CD14-positive monocyte (primary cell): ENCODE results near the gene ZNF362. TPM values are rescaled to one million over a fixed set of nuclear protein-coding genes. Genes with fewer than 3 reads are reported as not detected.

ENCODE experiments used
- DNase-seq, 3 donors: peaks; one replicate each; pipeline ENCODE4 v3.0.0-alpha.2; 2011 to 2022
- H2AFZ ChIP-seq: 2 replicates; pipeline ENCODE4 v1.6.0; 2012; ENCODE audit warnings: mild to moderate bottlenecking, low read depth, low read length, inconsistent platforms; ENCODE audit not compliant: insufficient read depth, poor library complexity, severe bottlenecking
- H3K27ac ChIP-seq, 2 donors: 1 replicate in 1 of 2; 2 replicates in 1 of 2; pipeline ENCODE4 v1.5.1; 2012 to 2013; ENCODE audit warnings: low read length in 2 of 2, control low read depth in 1 of 2, inconsistent platforms in 1 of 2, low read depth in 1 of 2, mild to moderate bottlenecking in 1 of 2
- H3K27me3 ChIP-seq, 2 donors: one replicate each; pipeline versions ENCODE4 v1.6.0 to v1.6.1; 2011 to 2013; ENCODE audit warnings: low read length in 2 of 2; ENCODE audit not compliant: control insufficient read depth in 2 of 2, insufficient read depth in 2 of 2
- H3K36me3 ChIP-seq, 2 donors: replicated peaks in 1 of 2; 1 replicate in 1 of 2; 2 replicates in 1 of 2; pipeline versions ENCODE4 v1.5.1 to v1.6.1; 2012 to 2013; ENCODE audit warnings: low read length in 2 of 2, control low read depth in 1 of 2, inconsistent platforms in 1 of 2, mild to moderate bottlenecking in 1 of 2; ENCODE audit not compliant: insufficient read depth in 2 of 2, control insufficient read depth in 1 of 2
- H3K4me1 ChIP-seq, 2 donors: 1 replicate in 1 of 2; 2 replicates in 1 of 2; pipeline versions ENCODE4 v1.5.1 to v1.6.1; 2012 to 2013; ENCODE audit warnings: low read length in 2 of 2, control low read depth in 1 of 2, inconsistent platforms in 1 of 2, mild to moderate bottlenecking in 1 of 2, moderate library complexity in 1 of 2; ENCODE audit not compliant: insufficient read depth in 2 of 2, control insufficient read depth in 1 of 2
- H3K4me2 ChIP-seq: replicated peaks from 2 replicates; pipeline ENCODE3; 2012; ENCODE audit warnings: low read length, moderate library complexity, mild to moderate bottlenecking; ENCODE audit not compliant: poor library complexity, severe bottlenecking; ENCODE audit errors: extremely low read depth
- H3K4me3 ChIP-seq, 3 experiments: fragments of 200-600 bp in 1 of 3; sonication (generic) in 1 of 3; replicated peaks in 1 of 3; 1 replicate in 2 of 3; 2 replicates in 1 of 3; pipeline ENCODE4 v1.5.1; 2011 to 2013; ENCODE audit warnings: low read length in 3 of 3, mild to moderate bottlenecking in 3 of 3, control low read depth in 2 of 3, low read depth in 2 of 3, inconsistent platforms in 1 of 3, moderate library complexity in 1 of 3
- H3K79me2 ChIP-seq: 2 replicates; pipeline ENCODE4 v1.6.0; 2012; ENCODE audit warnings: mild to moderate bottlenecking, control low read depth, inconsistent platforms, low read length, moderate library complexity; ENCODE audit not compliant: insufficient read depth
- H3K9ac ChIP-seq: 2 replicates; pipeline ENCODE4 v1.6.0; 2017; ENCODE audit warnings: low read length, mild to moderate bottlenecking; ENCODE audit not compliant: insufficient read depth, poor library complexity, severe bottlenecking
- H3K9me3 ChIP-seq, 2 donors: replicated peaks in 1 of 2; 1 replicate in 1 of 2; 2 replicates in 1 of 2; pipeline versions ENCODE4 v1.5.1 to v1.6.1; 2012 to 2013; ENCODE audit warnings: low read length in 2 of 2, control low read depth in 1 of 2; ENCODE audit not compliant: control insufficient read depth in 1 of 2, insufficient read depth in 1 of 2
- H4K20me1 ChIP-seq: 2 replicates; pipeline ENCODE4 v1.6.0; 2012; ENCODE audit warnings: mild to moderate bottlenecking, low read length, control low read depth, moderate library complexity; ENCODE audit not compliant: insufficient read depth
- H3K27ac Mint-ChIP-seq, 7 donors: one replicate each; pipeline ENCODE4 v1.8.0; 2020; ENCODE audit warnings: mild to moderate bottlenecking in 7 of 7, mixed read lengths in 7 of 7, moderate library complexity in 6 of 7, inconsistent platforms in 2 of 7
- H3K27me3 Mint-ChIP-seq, 3 donors: one replicate each; pipeline ENCODE4 v1.8.0; 2021 to 2022; ENCODE audit warnings: low read depth in 3 of 3, mild to moderate bottlenecking in 3 of 3, mixed read lengths in 3 of 3, moderate library complexity in 3 of 3, inconsistent platforms in 1 of 3
- H3K36me3 Mint-ChIP-seq, 2 donors: one replicate each; pipeline ENCODE4 v1.8.0; 2020; ENCODE audit warnings: mixed read lengths in 2 of 2, inconsistent platforms in 1 of 2, mild to moderate bottlenecking in 1 of 2
- H3K4me1 Mint-ChIP-seq: one replicate; pipeline ENCODE4 v1.8.0; 2020; ENCODE audit warnings: mild to moderate bottlenecking, mixed read lengths
- H3K4me3 Mint-ChIP-seq, 2 donors: one replicate each; pipeline ENCODE4 v1.8.0; 2020; ENCODE audit warnings: mild to moderate bottlenecking in 2 of 2, mixed read lengths in 2 of 2, moderate library complexity in 1 of 2
- H3K9me3 Mint-ChIP-seq, 7 donors: one replicate each; pipeline ENCODE4 v1.8.0; 2020 to 2022; ENCODE audit warnings: mixed read lengths in 7 of 7, mild to moderate bottlenecking in 6 of 7, moderate library complexity in 6 of 7, inconsistent platforms in 2 of 7
- WGBS: methylation state at CpG from one replicate; pipeline ENCODE4 v1.1.5; 2013; ENCODE audit warnings: missing lambda C conversion rate; ENCODE audit not compliant: insufficient coverage; 5-methylcytosine and 5-hydroxymethylcytosine counted together
- intact Hi-C, 2 donors: fragments of 100-400 bp; cut with micrococcal nuclease; formaldehyde crosslinking; loops; one replicate each; pipeline versions ENCODE4 v1.15.0 to v1.15.1; 2023
- polyA plus RNA-seq, 3 donors: library from polyadenylated mRNA; depleted of rRNA in 1 of 3; unstranded in 2 of 3; stranded (reverse) in 1 of 3; fragments of 300-500 nt in 2 of 3; fragments of >200 nt in 1 of 3; fragmentation: Illumina TruSeq in 2 of 3; gene quantifications; 1 replicate in 2 of 3; 2 replicates in 1 of 3; pipeline ENCODE4 v1.2.3, GENCODE V29; 2012 to 2021
- TF ChIP-seq, protein P1 (sequence below): fragments of 200-600 bp; IDR thresholded peaks from one replicate; pipeline ENCODE4 v1.8.0; 2022; ENCODE audit warnings: antibody characterized with exemption, mild to moderate bottlenecking

Gene ZNF362
- polyA plus RNA-seq, 3 donors: 11.4 to 18.9 (median 13.5) TPM

DNA sequence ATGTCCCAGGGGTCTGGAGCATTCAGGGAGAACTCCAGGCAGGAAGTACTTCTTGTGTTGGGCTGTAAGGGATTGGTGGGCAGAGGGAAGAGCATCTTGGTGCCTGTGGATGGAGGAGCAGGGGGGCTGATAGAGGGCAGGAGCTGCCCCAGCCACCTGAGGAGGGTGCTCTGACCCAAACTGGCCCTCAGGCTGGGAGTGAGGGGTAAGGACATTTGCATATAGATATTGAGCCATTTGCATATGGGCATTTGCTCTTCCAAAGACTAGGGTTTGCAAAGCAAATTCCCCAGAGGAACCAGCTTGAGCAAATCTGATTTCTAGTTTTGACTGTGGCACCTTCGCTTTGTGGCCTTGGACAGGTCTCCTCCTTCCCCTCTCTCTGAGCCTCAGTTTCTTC, 18.2 kb downstream of the ZNF362 start:
- H3K9me3 Mint-ChIP-seq: no peaks in the 10 kb centered on the region
- Histone ChIP-seq H2AFZ (no peak overlapping the region), H3K4me1 (no peaks in the 10 kb centered on the region), H3K27me3 (no peaks in the 10 kb centered on the region), H3K9me3 (no peaks in the 10 kb centered on the region), H3K9ac (no peak overlapping the region), H3K36me3 (peaks cover 32 to 79% of the 10 kb centered on the region in 2 donors), H3K4me2 (no peak overlapping the region), H3K4me3 (no peak overlapping the region), H3K79me2 (no peaks in the 10 kb centered on the region), H4K20me1 (peaks cover 64% of the 10 kb centered on the region), H3K27ac (no peak overlapping the region)
- peaks cover 50 to 72% of the 10 kb centered on the region in 2 donors for H3K36me3 Mint-ChIP-seq
- no CpG with 5 or more reads among the region's 1 CpG for WGBS
- H3K4me1 Mint-ChIP-seq: peaks cover 4% of the 10 kb centered on the region
- TF ChIP-seq, protein P1, sequence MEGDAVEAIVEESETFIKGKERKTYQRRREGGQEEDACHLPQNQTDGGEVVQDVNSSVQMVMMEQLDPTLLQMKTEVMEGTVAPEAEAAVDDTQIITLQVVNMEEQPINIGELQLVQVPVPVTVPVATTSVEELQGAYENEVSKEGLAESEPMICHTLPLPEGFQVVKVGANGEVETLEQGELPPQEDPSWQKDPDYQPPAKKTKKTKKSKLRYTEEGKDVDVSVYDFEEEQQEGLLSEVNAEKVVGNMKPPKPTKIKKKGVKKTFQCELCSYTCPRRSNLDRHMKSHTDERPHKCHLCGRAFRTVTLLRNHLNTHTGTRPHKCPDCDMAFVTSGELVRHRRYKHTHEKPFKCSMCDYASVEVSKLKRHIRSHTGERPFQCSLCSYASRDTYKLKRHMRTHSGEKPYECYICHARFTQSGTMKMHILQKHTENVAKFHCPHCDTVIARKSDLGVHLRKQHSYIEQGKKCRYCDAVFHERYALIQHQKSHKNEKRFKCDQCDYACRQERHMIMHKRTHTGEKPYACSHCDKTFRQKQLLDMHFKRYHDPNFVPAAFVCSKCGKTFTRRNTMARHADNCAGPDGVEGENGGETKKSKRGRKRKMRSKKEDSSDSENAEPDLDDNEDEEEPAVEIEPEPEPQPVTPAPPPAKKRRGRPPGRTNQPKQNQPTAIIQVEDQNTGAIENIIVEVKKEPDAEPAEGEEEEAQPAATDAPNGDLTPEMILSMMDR: no peak
- no peak overlapping the region for H3K4me3 Mint-ChIP-seq
- intact Hi-C loops: no loop called here
- DNase-seq: no peak
- H3K27me3 Mint-ChIP-seq: peaks cover 0 to 1% (median 0%) of the 10 kb centered on the region in 3 donors
- peak overlapping the region in 2 of 7 donors; percentile 49 to 54 for H3K27ac Mint-ChIP-seq

DNA sequence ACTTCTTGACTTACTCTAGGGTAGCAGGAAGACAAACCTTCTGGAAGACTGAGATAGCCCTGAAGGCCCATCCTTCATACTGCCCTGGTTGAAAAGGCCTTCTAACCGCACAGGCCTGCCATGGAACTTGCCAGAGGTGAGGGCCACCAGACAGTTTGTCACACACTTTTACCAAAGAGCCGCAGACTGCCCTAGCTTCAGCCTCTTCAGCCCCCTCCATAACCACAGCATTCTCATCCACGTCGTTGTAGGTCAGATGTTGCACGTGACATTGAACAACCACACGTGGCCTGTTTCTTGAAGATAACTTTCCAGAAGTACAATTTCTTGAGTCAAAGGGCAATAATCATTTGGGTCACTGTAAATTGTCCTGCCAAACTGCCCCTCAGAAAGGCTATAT, 18.9 kb downstream of the ZNF362 start:
- no peak overlapping the region for H3K9ac ChIP-seq
- Mint-ChIP-seq H3K4me1 (peaks cover 4% of the 10 kb centered on the region), H3K27ac (no peak overlapping the region), H3K36me3 (peaks cover 53 to 72% of the 10 kb centered on the region in 2 donors), H3K9me3 (no peaks in the 10 kb centered on the region), H3K27me3 (peaks cover 0 to 1% (median 0%) of the 10 kb centered on the region in 3 donors), H3K4me3 (no peak overlapping the region)
- no peak overlapping the region for H2AFZ ChIP-seq
- no peaks in the 10 kb centered on the region for H3K4me1 ChIP-seq
- peaks cover 35 to 79% of the 10 kb centered on the region in 2 donors for H3K36me3 ChIP-seq
- H3K79me2 ChIP-seq: no peaks in the 10 kb centered on the region
- H4K20me1 ChIP-seq: peaks cover 56% of the 10 kb centered on the region
- H3K4me3 ChIP-seq: no peak overlapping the region
- no peaks in the 10 kb centered on the region for H3K9me3 ChIP-seq
- no peak overlapping the region for H3K4me2 ChIP-seq
- intact Hi-C loops: no loop called here
- no peak for DNase-seq
- TF ChIP-seq, protein P1: no peak
- peak overlapping the region in 1 of 2 donors; percentile 10 for H3K27ac ChIP-seq
- WGBS: 93% methylated on average over 6 of the region's 6 CpGs
- H3K27me3 ChIP-seq: no peaks in the 10 kb centered on the region
